C4-2B (cell line): ENCODE data around the gene DGKE.

ENCODE experiments used
- CTCF ChIP-seq: fragments of 450-650 bp; conservative IDR thresholded peaks from 2 replicates; pipeline ENCODE4 v1.5.1; 2017; ENCODE audit warnings: mild to moderate bottlenecking
- ZFX ChIP-seq: fragments of 450-650 bp; IDR thresholded peaks from 2 replicates; pipeline ENCODE4 v1.6.1; 2017

DNA sequence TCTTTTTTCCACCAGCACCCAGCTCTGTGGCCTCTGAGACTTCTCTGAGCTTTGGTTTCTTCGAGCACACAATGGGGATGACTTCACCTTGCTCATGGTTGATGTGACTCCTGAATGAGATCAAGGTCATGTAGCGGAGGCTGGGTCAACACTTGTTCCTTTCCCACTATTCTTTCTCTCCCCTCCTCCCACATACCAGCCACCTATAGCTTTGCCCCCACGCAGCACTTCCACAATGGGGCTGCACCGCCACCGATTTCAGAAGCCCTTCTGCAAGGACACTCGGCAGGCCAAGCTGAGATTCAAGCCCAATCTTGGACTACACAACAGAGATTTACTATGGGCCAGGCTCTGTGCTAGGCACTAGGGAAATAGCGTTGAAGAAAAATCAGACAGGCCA lies 65.5 kb downstream of the DGKE start:
- no peak for TF ChIP-seq CTCF
- TF ChIP-seq ZFX: no peak
